D721Med (cell line): ENCODE data around the gene DEGS1.

Source experiments
- DNase-seq: peaks from one replicate; pipeline ENCODE4 v3.0.0; 2011; ENCODE audit warnings: low spot score; ENCODE audit not compliant: insufficient read length
- FAIRE-seq: peaks from 2 replicates; lab custom pipeline; 2011; peaks lifted over from hg19 to GRCh38; lab: Jason Lieb, UNC
- TF ChIP-seq, protein P1 (sequence below): IDR thresholded peaks from 2 replicates; pipeline ENCODE4 v1.5.1; 2012; ENCODE audit warnings: mild to moderate bottlenecking, control low read depth; ENCODE audit not compliant: insufficient read depth; ENCODE audit errors: missing control alignments

DEGS1 gene

DNA sequence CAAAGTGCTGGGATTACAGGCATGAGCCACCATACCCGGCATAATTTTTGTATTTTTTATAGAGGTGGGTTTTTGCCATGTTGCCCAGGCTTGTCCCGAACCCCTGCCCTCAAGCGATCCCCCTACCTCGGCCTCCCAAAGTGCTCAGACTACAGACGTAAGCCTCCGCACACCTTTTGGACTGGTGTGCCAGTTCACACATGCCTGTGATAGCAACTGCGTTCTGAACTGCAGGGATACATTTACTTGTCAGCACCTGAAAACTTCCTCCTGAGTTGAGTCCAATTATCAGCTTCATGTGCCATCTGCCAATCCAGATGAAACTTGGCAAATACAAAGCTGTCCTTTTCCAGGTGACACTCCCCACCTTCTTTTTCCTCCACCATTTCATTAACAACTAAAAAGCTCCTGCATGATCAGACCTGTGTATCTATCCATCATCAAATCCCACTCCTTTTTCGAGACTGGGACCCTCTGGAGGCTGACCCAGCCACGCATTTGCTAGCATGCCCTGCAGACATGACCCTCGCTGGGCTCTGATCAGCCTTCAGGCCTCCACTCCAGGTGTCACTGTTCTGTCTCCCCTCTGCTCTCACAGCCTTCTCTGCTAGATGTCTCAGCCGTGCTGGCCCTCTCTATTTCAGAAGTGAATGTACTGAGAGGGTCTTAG, 2.1 kb upstream of the DEGS1 start:
- no peak for FAIRE-seq
- TF ChIP-seq, protein P1, sequence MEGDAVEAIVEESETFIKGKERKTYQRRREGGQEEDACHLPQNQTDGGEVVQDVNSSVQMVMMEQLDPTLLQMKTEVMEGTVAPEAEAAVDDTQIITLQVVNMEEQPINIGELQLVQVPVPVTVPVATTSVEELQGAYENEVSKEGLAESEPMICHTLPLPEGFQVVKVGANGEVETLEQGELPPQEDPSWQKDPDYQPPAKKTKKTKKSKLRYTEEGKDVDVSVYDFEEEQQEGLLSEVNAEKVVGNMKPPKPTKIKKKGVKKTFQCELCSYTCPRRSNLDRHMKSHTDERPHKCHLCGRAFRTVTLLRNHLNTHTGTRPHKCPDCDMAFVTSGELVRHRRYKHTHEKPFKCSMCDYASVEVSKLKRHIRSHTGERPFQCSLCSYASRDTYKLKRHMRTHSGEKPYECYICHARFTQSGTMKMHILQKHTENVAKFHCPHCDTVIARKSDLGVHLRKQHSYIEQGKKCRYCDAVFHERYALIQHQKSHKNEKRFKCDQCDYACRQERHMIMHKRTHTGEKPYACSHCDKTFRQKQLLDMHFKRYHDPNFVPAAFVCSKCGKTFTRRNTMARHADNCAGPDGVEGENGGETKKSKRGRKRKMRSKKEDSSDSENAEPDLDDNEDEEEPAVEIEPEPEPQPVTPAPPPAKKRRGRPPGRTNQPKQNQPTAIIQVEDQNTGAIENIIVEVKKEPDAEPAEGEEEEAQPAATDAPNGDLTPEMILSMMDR = no peak

DNA sequence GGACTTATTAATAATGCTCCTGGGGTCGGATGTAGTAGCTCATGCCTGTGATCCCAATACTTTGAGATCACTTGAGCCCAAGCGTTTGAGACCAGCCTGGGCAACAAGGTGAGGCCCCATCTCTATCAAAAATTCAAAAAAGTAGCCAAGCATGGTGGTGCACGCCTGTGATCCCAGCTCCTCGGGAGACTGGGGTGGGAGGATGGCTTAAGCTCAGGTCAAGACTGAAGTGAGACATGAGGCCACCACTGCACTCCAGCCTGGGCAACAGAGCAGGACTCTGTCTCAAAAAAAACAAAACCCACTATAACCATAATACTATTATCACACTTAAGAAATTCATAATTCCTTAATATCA, 1.6 kb upstream of the DEGS1 start:
- no peak for FAIRE-seq
- TF ChIP-seq, protein P1 = no peak

More for the DNA sequence above, 2.1 kb upstream of the DEGS1 start:
- no peak for DNase-seq

DNA sequence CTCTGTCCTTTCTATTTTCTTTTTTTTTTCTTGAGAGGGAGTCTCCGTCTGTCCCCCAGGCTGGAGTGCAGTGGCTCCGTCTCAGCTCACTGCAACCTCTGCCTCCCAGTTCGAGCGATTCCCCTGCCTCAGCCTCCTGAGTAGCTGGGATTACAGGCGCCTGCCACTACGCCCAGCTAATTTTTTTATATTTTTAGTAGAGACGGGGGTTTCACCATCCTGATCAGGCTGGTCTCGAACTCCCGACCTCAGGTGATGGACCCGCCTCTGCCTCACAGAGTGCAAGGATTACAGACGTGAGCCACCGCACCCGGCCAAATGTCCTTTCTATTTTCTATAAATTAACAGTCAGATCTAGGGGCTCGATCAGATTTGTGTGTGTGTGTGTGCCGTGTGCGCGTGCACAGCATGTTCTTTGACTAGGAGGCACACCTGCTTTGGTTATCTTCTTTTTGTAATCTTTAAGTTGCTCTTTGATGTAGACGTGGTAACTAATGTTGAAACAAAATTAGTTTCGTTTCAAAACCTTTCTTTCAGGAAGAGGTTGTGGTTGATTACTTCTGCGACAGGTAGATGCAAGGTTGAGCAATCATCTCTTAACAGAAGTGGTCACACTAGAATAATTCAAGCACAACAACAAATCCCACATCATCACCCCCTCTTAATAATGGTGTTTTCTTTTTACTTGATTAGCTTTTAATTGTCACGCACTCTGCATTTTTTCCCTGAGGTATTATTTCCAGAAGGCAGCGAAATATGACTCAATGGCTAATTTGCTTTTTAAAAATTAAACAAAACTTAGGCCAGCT, 779 bp upstream of the DEGS1 start:
- TF ChIP-seq, protein P1 = no peak
- FAIRE-seq = no peak

More for the DNA sequence above, 1.6 kb upstream of the DEGS1 start:
- no peak for DNase-seq

DNA sequence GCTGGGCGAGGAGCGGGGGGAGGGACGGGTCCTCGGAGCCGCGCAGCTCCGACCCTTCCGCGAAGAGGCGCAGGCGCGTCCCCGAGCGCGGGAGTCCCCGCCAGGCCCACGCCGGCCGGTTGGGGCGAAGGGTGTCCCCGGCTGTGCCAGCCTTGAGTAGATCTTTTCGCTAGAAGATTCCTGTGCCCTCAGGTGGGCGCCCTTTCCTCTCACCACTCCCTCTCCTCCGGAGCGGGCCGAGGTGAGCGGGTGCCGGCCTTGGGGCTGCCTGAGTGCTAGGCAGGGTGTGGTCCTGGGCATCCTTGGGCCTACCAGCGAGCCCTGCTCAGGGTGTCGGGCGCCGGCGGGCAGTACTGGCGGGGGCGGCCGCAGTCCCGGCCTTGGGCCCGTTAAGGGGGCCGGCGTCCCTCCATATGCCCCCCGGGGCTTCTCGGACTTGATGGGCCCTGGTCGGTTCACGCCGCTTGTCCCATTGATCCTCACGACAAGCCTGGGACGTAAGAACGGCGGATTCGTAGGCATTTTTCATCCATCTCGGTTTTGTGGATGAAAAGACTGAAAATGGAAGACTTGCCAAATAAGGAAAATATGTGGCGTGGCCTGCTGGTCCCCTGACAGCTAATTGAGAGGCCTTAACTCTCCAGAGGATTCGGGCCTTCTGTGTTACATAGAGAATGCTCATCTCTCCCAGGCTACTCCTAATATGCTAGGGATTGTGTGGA, 712 bp downstream of the DEGS1 start:
- DNase-seq (peak; percentile 46), FAIRE-seq (peak; percentile 48)
- TF ChIP-seq, protein P1 = no peak

More for the DNA sequence above, 779 bp upstream of the DEGS1 start:
- peak; percentile 28 for DNase-seq

DNA sequence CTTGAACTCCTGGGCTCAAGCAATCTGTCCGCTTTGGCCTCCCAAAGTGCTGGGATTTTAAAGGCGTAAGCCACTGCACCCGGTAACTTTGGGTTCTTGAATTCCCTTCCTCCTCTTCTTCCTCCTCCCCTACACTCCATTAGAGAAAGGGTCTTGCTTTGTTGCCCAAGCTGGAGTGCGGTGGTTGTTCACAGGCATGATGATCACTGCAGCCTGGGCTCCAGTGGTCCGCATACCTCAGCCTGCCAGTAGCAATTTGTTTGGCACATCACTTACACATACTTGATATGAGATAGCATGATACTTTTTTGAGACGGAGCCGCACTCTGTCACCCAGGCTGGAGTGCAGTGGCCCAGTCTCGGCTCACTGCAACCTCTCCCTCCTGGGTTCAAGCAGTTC, 2.2 kb downstream of the DEGS1 start:
- FAIRE-seq (no peak), DNase-seq (no peak)
- TF ChIP-seq, protein P1 = no peak

DNA sequence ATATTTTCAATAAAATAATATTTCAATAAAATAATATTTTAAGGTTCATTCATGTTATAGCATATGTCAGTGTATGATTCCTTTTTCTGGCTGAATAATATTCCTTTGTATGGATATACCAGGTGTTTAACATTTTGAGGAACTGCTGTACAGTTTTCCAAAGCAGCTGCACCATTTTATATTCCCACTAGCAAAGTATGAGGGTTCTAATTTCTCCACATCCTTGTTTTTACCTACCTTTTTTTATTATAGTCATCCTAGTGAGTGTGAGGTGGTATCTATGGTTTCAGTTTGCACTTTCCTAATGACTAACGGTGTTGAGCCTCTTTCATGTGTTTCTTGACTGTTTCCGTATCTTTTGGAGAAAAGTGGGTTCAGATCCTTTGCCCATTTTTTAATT, 5.2 kb downstream of the DEGS1 start:
- DNase-seq (no peak), FAIRE-seq (no peak)
- TF ChIP-seq, protein P1 = no peak

DNA sequence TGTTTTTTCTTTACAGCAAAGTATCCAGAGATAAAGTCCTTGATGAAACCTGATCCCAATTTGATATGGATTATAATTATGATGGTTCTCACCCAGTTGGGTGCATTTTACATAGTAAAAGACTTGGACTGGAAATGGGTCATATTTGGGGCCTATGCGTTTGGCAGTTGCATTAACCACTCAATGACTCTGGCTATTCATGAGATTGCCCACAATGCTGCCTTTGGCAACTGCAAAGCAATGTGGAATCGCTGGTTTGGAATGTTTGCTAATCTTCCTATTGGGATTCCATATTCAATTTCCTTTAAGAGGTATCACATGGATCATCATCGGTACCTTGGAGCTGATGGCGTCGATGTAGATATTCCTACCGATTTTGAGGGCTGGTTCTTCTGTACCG, 6.5 kb downstream of the DEGS1 start:
- no peak for FAIRE-seq
- no peak for DNase-seq
- TF ChIP-seq, protein P1 = no peak
